Suprapubic skin (tissue), 4 donors: ENCODE results near the gene LRBA.
"Not testable (repeated sequence)": the region's sequence is repeated elsewhere in the genome, so short reads cannot be mapped to it uniquely, and the experiment has no call there.

ENCODE experiments used
- CTCF ChIP-seq, 2 donors: fragments of 200-600 bp in 1 of 2; fragments of 450-650 bp in 1 of 2; sonication (generic) in 1 of 2; IDR thresholded peaks; one replicate each; pipeline ENCODE4 v1.5.1; 2016 to 2019; ENCODE audit warnings: antibody characterized with exemption in 2 of 2, mild to moderate bottlenecking in 1 of 2, moderate library complexity in 1 of 2
- EP300 ChIP-seq: sonication (generic); formaldehyde crosslinking; IDR thresholded peaks from one replicate; pipeline ENCODE4 v1.6.1; 2017; ENCODE audit warnings: antibody characterized with exemption
- POLR2A ChIP-seq, 2 donors: fragments of 450-650 bp; IDR thresholded peaks; one replicate each; pipeline ENCODE4 v1.6.1; 2017; ENCODE audit warnings: antibody characterized with exemption in 2 of 2, mild to moderate bottlenecking in 2 of 2, moderate library complexity in 2 of 2
- POLR2AphosphoS5 ChIP-seq, 3 donors: sonication (generic); formaldehyde crosslinking; IDR thresholded peaks; one replicate each; pipeline ENCODE4 v1.6.1; 2017; ENCODE audit warnings: antibody characterized with exemption in 3 of 3

GRCh38 chr4:150993577-150993976, 21.5 kb downstream of the LRBA start:
- not testable (repeated sequence) for TF ChIP-seq CTCF (IDR thresholded peaks at IDR 0.05); EP300; POLR2AphosphoS5 (IDR thresholded peaks at IDR 0.05); POLR2A (IDR thresholded peaks at IDR 0.05)
